Lower leg skin (tissue), 3 donors: ENCODE measurements around the gene LMF1.

Experiments used
- POLR2A ChIP-seq, 2 donors: fragments of 450-650 bp; IDR thresholded peaks; one replicate each; pipeline ENCODE4 v1.6.1; 2016 to 2017; ENCODE audit warnings: antibody characterized with exemption in 2 of 2, mild to moderate bottlenecking in 1 of 2, moderate library complexity in 1 of 2
- TF ChIP-seq, protein P1 (sequence below), 3 donors: fragments of 450-650 bp; IDR thresholded peaks; one replicate each; pipeline ENCODE4 v1.5.1; 2016; ENCODE audit warnings: antibody characterized with exemption in 3 of 3, mild to moderate bottlenecking in 3 of 3, moderate library complexity in 2 of 3

DNA sequence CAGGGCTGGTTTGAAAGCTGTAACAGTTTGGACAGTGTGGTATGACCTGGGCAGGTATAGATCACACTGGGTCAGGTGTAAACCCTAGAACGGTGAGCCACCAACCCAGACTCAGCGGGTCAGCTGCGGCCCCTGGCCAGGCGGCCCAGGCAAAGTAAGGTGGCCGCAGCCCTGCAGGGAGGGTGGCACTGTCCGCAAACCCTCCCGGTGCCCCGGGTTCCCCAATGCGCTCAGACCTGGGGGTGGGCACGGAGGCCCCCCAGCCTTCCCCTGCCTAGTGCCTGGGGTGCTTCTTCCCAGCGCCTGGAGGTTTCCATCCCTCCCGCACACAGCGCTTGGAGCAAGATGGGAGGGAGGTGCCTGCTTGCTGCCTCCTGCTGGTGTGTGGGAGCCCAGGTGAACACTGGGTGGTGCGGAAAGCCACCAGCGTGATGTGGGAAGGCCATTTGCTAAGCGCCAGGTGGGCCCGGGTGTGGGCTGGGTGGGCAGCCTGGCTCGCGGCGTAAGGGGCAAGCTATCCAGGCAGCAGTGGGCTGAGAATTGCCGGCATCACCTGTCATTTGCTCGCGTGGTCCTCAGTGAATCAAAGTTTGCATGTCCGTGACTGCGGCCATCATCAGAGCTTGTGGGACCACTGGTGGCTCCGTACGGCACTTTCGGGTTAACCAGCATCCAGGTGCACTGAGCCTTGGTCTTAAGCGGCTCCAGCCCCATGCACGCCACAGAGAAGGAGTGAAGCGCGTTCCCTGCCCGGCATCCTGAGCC is 122.9 kb downstream of the LMF1 start:
- no peak for TF ChIP-seq POLR2A (IDR thresholded peaks at IDR 0.05)
- TF ChIP-seq, protein P1, sequence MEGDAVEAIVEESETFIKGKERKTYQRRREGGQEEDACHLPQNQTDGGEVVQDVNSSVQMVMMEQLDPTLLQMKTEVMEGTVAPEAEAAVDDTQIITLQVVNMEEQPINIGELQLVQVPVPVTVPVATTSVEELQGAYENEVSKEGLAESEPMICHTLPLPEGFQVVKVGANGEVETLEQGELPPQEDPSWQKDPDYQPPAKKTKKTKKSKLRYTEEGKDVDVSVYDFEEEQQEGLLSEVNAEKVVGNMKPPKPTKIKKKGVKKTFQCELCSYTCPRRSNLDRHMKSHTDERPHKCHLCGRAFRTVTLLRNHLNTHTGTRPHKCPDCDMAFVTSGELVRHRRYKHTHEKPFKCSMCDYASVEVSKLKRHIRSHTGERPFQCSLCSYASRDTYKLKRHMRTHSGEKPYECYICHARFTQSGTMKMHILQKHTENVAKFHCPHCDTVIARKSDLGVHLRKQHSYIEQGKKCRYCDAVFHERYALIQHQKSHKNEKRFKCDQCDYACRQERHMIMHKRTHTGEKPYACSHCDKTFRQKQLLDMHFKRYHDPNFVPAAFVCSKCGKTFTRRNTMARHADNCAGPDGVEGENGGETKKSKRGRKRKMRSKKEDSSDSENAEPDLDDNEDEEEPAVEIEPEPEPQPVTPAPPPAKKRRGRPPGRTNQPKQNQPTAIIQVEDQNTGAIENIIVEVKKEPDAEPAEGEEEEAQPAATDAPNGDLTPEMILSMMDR (IDR thresholded peaks at IDR 0.05) = no peak
